LNCAP (cell line): ENCODE measurements around the gene THG1L.

Source experiments
- CTCF ChIP-seq: fragments of 450-650 bp; IDR thresholded peaks from 2 replicates; pipeline ENCODE4 v1.5.1; 2017; ENCODE audit warnings: mild to moderate bottlenecking

THG1L gene

GRCh38 chr5:157785801-157786200 lies 54.6 kb downstream of the THG1L start:
- no peak for TF ChIP-seq CTCF
